ENCODE results near the gene CACNA1F. TPM values are rescaled to one million over a fixed set of nuclear protein-coding genes. Genes with fewer than 3 reads are reported as not detected.

CACNA1F gene
- total RNA-seq, 1 experiment from 2014 or later = not detected

DNA sequence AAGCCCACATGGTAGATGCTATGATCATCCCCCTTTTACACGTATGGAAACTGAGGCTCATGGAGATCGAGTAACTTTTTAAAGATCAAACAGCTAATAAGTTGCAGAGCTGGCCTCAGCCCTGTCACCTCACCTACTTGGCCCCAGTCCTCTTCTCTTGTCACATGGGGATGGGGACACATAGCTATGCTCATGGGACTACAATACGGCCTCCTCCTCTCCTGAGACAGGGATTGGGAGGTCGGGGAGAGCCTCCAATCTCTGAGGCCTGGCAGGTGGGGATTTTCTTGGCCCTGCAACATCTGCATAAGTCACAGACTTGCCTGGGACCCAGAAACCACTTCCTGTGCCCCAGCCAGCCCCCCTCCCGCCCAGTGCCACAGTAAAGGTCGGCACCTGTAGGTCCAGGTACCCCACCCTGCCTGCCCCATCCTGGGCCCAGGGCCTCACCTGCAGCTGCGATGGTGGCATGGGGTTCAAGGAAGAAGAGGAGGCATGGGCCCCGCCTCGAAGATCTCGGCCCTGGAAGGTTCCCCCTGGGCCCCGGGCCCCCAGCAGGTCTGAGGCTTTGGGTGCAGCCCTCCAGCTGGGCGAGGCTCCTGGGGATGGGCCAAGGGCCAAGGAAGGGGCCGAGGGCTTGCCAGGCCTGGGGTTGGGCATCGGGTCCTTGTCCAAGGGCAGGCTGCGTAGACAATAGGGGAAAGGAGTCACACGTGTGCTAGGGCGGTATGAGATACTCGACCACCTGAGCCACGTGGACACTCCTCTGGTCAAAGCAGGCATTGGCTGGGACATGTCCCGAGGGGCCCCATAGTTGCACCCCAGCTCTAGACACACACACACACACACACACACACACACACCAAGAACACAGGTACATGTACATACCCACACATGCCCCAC lies 25.0 kb upstream of the CACNA1F start:
- DNase-seq (ENCODE audit: low read depth) = no peak

DNA sequence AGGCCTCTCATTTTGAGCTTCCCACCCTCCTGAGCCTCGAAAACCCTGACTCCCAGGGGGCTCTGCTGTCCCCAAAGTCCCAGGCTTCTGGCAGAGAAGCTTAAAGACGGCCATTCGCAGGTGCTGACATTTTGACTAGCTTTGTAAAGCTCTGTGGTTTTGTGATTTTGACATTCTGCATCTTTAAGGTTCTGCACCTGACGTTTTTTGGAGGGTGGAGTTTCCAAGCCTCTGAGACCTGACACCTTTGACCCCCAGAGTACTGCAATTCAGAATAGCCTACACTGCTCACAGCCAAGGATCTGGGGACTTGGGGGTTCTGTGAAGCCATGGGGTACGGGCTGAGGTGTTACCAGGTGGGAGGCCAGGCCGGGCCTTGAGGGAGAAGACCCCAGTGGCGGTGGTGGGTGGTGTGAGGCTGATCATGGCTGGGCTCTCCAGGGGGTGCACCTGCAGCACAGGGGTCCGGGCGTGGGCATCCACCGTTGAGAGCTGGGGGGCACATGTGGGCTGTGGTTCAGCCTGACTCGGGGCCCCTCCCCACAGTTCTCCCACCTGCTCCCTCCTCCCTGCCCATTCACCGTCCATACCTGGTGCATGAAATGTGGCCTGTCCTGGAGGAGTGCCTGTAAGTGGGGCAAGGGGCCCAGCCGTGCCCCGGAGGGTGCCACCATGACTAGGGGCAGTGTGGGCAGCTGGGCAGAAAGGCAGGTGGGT lies 24.1 kb upstream of the CACNA1F start:
- DNase-seq (ENCODE audit: low read depth) = no peak

DNA sequence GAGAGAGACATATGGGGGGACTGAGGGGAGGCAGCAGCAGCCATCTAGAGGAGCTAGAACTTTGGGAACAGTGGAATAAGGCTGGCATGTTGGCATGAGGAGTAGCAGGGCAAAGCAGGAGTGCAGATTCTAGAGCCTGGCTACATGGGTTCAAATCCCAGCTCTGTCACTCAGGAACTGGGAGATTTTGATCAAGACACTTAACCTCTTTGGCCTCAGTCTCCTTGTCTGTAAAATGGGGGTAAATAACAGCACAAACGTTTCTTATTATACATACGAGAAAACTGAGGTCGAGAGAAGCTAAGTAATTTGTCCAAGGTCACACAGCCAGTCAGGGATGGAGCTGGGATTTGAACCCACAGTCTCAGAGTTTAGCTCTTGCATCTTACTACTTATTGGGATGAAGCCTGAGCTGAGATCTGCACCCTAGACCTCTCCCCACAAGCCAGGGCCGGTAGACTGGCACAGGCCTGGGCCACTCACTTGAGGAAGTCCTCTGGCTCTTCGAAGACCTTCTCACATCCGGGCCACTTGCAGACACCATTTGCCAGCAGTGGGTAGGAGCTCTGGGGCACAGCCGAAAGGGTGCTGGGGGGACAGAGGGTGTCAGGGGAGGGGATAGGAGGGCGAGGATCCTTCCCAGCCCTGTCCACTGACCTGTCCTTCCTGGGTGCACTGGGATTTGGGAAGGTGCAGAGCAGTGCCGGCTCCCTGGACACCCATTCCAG lies 23.3 kb upstream of the CACNA1F start:
- DNase-seq (ENCODE audit: low read depth) = no peak

DNA sequence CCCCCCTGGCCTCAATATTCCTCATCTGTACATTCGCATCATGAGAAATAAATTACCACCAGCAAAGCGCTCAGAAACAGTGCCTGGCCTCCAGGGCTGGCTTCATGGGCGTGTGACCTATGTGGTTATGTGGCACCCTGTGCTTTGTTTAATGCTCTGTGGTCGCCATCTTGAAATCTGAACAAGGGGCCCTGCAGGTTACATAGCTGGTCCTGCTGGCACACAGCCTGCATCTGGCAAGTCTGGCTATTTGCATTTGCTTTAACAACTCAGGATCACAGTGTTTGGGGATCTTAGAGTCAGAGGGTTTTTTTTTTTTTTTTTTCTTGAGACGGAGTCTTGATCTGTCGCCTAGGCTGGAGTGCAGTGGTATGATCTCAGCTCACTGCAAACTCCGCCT lies 21.5 kb upstream of the CACNA1F start:
- no peak for DNase-seq (ENCODE audit: low read depth)

DNA sequence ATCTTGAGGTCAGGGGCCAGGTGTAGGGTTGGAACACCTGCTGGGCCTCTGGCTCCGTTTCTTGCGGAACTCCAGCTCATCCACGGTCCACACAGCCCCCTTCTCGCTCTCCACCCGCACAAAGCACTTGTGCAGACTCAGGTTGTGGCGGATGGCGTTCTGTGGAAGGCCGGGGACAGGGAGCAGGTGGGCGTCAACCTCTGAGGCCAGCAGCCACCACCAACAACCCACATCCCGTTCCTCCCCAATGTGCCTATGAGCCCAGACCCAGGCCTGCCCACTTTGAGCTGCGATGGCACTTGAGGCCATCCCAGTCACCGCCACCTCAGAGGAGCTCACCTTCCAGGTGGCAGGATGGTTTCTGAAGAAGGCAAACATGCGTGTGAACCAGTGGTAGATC lies 18.2 kb upstream of the CACNA1F start:
- DNase-seq (ENCODE audit: low read depth) = no peak

DNA sequence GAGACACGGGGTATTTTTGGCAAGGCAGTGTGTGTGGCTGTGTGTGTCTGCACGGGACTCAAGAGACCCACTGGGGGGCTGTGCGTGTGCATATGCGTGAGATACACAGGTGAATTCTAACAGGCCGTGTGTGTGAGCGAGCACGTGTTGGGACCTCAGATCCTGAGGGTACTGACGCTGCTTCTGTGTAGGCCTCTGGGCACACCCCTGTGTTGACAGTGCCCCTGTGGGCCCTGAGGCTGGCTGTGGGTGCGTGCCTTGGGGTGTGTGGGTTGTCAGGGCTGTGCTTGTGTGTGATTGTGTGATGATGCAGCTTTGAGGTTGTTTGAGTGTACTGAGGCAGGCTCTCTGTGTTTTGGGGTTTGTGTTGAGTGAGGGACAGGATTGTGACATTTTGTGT lies 17.4 kb upstream of the CACNA1F start:
- no peak for DNase-seq (ENCODE audit: low read depth)

DNA sequence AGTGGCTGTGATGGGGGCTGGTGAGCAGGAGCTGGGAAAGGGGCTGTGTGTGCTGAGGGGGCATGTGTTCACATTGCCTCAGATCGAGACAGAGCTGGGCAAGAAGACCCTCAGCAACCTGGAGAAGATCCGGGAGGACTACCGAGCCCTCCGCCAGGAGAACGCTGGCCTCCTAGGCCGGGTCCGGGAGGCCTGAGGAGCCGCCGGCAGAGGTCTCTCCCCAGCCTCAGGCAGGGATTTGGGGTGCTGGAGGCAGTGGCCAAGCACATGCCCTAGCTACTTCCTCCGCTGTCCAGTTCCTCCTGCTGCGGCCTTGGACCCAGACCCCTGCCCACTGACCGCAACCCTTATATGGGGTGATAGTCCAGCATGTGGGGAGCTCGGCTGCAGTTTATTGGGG lies 16.9 kb upstream of the CACNA1F start:
- DNase-seq (ENCODE audit: low read depth) = no peak

DNA sequence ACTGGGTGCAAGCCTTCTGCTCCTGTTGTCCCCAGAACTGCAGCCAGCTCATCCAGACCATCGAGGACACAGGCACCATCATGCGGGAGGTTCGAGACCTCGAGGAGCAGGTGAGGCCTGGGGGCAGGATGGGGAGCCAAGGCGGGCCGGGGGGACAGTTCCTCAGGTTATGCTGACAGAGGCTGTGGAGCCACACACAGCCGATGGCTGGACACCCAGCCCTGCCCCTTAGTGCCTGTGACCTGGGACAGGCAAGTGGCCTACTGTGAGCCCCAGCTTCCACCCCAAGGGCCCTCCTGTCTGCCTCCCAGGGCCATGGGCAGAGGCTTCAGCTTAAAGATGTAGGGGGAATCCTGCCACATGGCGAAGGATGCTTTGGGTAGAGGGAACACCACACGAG lies 16.5 kb upstream of the CACNA1F start:
- no peak for DNase-seq (ENCODE audit: low read depth)

DNA sequence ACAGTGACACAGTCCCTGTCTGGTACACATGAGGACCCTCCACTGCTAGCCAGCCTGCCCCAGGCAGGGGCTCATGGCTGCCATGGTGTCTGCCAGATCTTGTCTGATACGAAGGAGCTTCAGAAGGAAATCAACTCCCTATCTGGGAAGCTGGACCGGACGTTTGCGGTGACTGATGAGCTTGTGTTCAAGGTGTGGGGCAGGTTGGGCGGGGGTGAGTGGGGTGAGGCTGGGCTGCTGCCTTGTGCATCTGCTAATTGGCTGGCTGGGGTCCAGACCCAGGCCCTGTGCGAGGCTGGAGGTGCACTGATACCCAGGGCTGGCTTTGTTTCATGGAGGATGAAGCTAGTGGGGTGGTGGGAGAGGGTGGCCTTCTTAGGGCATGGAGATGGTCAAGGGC lies 15.9 kb upstream of the CACNA1F start:
- no peak for DNase-seq (ENCODE audit: low read depth)

DNA sequence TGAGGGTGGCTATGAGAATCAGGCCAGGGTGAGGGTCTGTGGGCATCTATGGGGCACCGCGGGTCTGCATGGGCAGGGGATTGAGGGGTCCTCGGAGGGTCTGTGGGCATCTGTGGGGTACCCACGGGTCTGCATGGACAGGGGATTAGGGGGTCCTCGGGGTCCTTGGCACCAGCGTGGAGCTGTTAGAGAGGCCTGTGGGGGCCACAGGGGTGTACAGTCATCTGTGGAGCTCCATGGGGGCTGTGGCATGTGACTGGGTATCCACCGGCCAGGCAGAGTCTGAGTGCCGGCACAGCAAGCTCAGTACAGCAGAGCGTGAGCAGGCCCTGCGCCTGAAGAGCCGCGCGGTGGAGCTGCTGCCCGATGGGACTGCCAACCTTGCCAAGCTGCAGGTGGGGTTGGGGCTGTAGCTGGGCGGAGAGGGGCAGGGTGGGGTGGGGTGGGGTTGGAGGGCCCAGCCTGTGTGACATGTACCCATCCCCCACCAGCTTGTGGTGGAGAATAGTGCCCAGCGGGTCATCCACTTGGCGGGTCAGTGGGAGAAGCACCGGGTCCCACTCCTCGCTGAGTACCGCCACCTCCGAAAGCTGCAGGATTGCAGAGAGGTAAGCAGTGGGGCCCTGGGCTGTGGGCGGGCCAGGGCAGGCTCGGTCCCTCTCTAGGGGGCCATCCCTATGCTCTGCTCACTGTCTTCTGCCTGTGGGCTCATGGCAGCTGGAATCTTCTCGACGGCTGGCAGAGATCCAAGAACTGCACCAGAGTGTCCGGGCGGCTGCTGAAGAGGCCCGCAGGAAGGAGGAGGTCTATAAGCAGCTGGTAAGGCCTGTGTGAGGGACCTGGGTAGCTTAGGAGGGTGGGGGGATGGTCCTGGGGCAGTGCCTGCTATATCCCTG lies 15.0 kb upstream of the CACNA1F start:
- no peak for DNase-seq (ENCODE audit: low read depth)

DNA sequence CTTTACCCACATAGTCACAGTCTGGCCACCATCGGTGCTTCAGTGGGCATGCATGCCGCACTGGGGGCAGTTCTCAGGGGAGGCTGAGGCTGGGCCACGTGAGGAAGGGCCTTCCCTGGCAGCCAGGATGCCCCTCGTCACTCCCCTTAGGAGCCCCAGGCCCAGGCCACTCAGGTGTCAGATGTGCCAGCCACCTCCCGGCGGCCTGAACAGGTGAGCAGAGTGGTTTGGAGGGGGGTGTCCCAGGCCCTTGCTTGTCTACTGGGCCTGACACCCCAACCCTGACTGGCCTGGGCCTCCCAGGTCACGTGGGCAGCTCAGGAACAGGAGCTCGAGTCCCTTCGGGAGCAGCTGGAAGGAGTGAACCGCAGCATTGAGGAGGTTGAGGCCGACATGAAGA lies 14.2 kb upstream of the CACNA1F start:
- DNase-seq (ENCODE audit: low read depth) = no peak

DNA sequence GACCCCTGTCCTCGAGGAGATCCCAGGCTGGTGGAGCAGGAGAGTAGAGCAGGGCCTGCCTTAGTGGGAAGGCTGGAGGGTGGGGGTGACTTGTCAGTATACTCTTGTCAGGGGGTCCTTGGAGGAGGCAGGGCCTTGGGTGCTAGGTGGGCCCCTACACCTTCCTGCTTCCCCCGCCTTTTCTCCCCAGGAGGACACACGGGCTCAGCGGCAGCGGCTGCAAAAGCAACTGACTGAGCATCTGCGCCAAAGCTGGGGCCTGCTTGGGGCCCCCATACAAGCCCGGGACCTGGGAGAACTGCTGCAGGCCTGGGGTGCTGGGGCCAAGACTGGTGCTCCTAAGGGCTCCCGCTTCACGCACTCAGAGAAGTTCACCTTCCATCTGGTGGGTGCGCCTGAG lies 13.4 kb upstream of the CACNA1F start:
- DNase-seq (ENCODE audit: low read depth) = no peak

DNA sequence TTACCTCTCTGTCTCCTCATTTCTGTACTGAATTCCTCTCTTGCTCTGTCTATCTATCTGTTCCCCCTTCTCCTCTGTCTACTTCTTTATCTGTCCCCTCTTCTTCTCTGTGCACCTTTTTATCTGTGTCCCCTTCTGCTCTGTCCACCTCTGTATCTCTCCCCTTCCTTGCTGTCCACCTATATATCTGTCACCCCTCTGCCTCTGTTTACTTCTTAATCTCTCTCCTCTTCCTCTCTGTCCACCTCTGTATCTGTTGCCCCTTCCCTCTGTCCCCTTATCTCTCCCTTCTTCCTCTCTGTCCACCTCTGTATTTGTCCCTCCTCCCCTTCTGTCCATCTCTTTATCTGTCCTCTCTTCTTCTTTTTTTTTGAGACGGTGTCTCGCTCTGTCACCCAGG lies 11.1 kb upstream of the CACNA1F start:
- no peak for DNase-seq (ENCODE audit: low read depth)

DNA sequence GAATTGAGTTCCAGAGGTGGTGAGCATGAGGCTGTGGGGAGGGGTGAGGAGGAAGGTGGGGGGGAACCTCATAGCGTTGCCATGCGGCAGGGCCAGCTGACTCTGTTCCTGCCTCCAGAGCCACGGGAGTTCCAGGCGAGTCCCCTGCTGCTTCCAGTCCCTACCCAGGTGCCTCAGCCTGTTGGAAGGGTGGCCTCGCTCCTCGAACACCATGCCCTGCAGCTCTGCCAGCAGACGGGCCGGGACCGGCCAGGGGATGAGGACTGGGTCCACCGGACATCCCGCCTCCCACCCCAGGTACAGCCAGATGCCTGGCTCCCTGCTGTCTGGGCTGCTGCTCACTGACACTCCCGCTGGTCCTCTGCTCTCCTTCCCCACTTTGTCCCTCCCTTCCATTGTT lies 10.0 kb upstream of the CACNA1F start:
- DNase-seq (ENCODE audit: low read depth) = no peak

DNA sequence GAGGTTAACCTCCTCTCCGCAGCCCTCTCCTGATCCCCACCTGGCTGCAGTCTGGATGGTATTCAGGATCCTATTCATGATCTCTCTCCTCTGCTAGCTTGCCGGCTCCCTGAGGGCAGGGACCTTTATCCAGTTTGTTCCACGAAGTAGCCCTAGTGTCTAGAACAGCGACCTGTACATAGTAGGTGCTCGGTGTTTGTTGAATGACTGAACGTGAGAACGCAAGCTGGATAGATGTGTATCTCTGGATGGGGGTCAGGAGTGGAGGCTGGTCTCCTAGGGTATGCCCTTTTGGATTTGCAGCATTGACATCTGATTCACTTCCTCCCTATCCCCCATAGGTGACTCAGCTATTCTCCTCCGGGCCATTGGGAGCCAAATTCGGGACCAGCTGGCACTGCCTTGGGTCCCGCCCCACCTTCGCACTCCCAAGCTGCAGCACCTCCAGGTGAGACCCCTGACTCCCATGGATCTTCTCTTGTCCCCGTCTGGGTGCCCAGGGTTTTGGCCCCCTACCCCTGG lies 9.5 kb upstream of the CACNA1F start:
- no peak for DNase-seq (ENCODE audit: low read depth)

DNA sequence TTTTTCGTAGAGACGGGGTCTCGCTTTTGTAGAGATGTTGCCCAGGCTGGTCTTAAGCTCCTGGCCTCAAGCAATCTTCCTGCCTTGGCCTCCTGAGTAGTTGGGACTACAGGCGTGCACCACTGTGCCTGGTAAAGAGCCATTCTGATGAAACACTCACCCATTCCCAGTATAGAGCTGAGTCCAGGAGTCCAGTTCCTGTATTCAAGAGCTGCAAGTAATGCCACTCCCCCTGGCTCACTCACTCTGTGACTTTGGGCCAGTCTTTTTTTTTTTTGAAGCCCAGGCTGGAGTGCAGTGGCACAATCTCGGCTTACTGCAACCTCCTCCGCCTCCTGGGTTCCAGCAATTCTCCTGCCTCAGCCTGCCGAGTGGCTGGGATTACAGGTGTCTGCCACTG lies 5.6 kb upstream of the CACNA1F start:
- DNase-seq (ENCODE audit: low read depth) = no peak

DNA sequence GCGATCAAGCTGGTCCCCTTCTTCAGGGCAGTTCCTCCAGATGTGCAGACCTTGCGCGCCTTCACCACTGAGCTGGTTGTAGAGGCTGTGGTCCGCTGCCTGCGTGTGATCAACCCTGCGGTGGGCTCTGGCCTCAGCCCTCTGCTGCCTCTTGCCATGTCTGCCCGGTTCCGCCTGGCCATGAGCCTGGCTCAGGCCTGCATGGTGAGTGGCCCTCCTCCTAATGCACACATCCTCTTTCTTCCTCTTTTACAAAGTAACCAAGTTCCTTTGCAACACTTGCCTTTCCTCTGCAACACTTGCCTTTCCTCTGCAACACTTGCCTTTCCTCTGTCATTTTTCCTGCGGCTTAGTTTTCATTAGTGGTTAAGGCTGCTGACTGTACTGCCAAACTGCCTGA lies 3.9 kb upstream of the CACNA1F start:
- DNase-seq (ENCODE audit: low read depth) = no peak

DNA sequence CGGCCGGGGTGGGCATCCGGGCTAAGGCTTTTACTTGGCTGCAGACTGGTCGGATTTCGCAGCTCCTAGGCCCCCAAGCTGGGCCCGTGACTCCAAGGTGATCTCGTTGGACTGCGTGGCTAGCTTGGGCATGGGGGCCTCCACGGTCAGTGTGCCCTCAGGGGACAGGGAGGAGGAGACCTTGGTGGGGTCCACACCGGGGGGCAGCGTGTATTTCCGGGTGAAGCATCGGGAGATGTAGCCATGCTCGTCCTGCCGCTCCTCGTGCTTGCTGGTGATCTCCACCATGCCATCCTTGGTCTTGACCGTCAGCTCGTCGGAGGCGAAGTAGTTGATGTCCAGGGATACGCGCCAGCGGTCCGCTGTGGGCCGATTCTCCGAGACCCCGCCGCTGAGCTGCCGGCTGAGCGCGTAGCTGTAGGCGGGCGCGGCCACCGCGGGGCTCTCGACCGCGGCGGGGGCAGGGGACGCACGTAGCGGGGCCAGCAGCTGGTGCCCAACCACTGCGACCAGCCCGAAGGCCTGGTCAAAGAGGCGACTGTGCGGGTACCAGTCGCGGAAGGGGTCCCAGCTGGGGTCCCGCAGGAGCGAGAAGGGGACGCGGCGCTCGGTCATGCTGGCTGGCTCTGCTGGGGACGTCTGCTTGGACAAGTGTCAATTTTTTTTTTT lies 881 bp upstream of the CACNA1F start:
- no peak for DNase-seq (ENCODE audit: low read depth)

DNA sequence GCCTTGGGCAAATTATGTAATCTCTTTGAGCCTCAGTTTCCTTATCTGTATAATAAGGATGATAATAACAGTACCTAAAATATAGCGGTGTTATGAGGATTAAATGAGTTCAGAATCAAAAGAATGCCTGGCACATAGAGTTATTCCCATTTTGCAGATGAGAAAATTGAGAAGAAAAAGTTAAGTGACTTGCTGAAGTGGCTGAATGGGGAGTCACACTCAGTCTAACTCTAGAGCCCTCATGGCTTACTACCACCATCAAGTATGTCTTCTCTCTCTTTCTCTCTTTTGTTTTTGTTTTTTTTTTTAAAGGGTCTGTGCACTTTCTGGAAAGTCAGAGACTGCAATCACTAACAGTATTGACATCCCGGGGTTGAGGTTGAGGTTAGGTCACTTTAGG lies 615 bp downstream of the CACNA1F start:
- DNase-seq (ENCODE audit: low read depth) = no peak

DNA sequence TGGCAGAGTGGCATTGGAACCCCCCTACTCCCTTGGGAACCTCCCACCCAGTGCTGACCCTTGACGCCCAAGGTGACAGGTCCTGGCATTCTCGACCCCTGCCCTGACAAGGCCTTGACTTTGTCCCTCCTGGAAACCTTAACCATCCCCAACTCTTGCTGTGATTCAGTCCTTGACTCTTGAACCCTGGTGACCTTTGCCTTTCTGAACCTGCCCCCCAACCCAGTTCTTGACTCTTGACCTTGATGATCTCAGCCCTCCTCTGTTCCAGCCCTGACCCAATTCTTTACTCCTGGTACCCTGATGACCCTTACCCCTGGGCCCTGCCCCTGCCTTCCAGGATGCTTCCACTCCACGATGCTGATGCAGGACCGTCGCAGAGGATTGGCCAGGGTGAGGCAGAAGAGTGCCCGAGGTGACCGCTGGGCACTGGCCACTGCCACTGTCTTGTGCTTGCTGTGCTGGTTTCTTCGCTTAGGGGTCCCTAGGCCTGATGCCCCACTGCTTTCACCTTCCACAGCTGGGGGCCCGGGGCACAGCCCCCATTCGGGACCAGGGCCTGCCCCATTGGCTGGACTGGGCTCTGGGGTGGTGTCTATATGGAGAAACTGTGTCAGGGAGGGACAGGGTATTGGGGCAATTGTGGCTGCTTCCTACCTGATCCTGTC lies 1.7 kb downstream of the CACNA1F start:
- no peak for DNase-seq (ENCODE audit: low read depth)

Data from LHCN-M2 (cell line).